K562 (cell line): Measurements from ENCODE around the gene RPL22. TPM values are rescaled to one million over a fixed set of nuclear protein-coding genes. Genes with fewer than 3 reads are reported as not detected.

Experiments
- ATAC-seq: fragments of 200-7000 bp; cut with Tn5 transposase; 3 replicates; pipeline ENCODE4 v1.9.1; 2020; ENCODE audit warnings: moderate library complexity
- BruUV-seq: library from RNA; stranded (reverse); fragments of 400-500 nt; replicated peaks from 2 replicates; lab custom pipeline; 2021; lab: Mats Ljungman, UMichigan
- CTCF ChIA-PET: fragments of 300-600 bp; formaldehyde crosslinking; extraction: SDS; loops from one replicate; lab custom pipeline; 2021; ENCODE audit warnings: low intra/inter-chr PET ratio; lab: Yijun Ruan, JAX
- POLR2A ChIA-PET: fragments of 300-600, 350-650 bp; sonication (Branson Sonifier 250); formaldehyde crosslinking; extraction: SDS; loops from one replicate; lab custom pipeline; 2021; ENCODE audit warnings: antibody characterized with exemption, inconsistent platforms; lab: Yijun Ruan, JAX
- DNase-seq, 4 experiments: peaks; one replicate each; pipeline versions ENCODE4 v3.0.0 to v3.0.0-alpha.2; 2011 to 2018; ENCODE audit warnings: low spot score in 3 of 4, mixed read lengths in 3 of 4; ENCODE audit errors: extremely low read depth in 1 of 4
- FAIRE-seq: peaks from 2 replicates; lab custom pipeline; 2011; peaks lifted over from hg19 to GRCh38; lab: Jason Lieb, UNC
- H2AFZ ChIP-seq: 2 replicates; pipeline ENCODE4 v1.6.0; 2011; ENCODE audit warnings: low read depth, low read length, control low read depth, inconsistent platforms
- H3K27ac ChIP-seq: fragments of 200-600 bp; 3 replicates; pipeline ENCODE4 v1.8.0; 2011; ENCODE audit warnings: low read depth, mild to moderate bottlenecking, control low read depth, inconsistent platforms, low read length, moderate library complexity, mixed read lengths; ENCODE audit errors: extremely low read depth
- H3K27me3 ChIP-seq, 2 experiments: fragments of 300-600 bp in 1 of 2; 2 replicates in 1 of 2; 3 replicates in 1 of 2; pipeline versions ENCODE4 v1.6.0 to v1.8.0; 2011; ENCODE audit warnings: inconsistent platforms in 2 of 2, low read length in 2 of 2, mild to moderate bottlenecking in 1 of 2, mixed read lengths in 1 of 2, moderate library complexity in 1 of 2; ENCODE audit not compliant: control insufficient read depth in 2 of 2, insufficient read depth in 2 of 2
- H3K36me3 ChIP-seq: fragments of 300-600 bp; 3 replicates; pipeline ENCODE4 v1.8.0; 2011; ENCODE audit warnings: mild to moderate bottlenecking, low read length, inconsistent platforms; ENCODE audit not compliant: control insufficient read depth, insufficient read depth
- H3K4me1 ChIP-seq, 2 experiments: fragments of 200-600 bp in 1 of 2; replicated peaks in 1 of 2; 2 replicates in 1 of 2; 3 replicates in 1 of 2; pipeline versions ENCODE4 v1.5.1 to v1.8.0; 2011; ENCODE audit warnings: inconsistent platforms in 2 of 2, low read length in 2 of 2, mild to moderate bottlenecking in 1 of 2, mixed read lengths in 1 of 2, moderate library complexity in 1 of 2; ENCODE audit not compliant: control insufficient read depth in 2 of 2, insufficient read depth in 2 of 2
- H3K4me2 ChIP-seq: 2 replicates; pipeline ENCODE4 v1.6.1; 2011; ENCODE audit warnings: low read length, control low read depth, inconsistent platforms, mixed read lengths; ENCODE audit not compliant: insufficient read depth
- H3K4me3 ChIP-seq: fragments of 200-600 bp; sonication (generic), shearing (Covaris generic); 2 replicates; pipeline ENCODE4 v1.5.1; 2016; ENCODE audit warnings: control low read depth, inconsistent platforms
- H3K79me2 ChIP-seq: fragments of 200-600 bp; 3 replicates; pipeline ENCODE4 v1.8.0; 2011; ENCODE audit warnings: low read length, inconsistent platforms; ENCODE audit not compliant: control insufficient read depth, insufficient read depth
- H3K9ac ChIP-seq, 2 experiments: 2 replicates each; pipeline versions ENCODE4 v1.6.0 to v1.6.1; 2011; ENCODE audit warnings: low read depth in 2 of 2, low read length in 2 of 2, control low read depth in 1 of 2, inconsistent platforms in 1 of 2, mild to moderate bottlenecking in 1 of 2, mixed read lengths in 1 of 2; ENCODE audit not compliant: insufficient read depth in 1 of 2
- H3K9me1 ChIP-seq: one replicate; pipeline ENCODE4 v1.6.0; 2011; ENCODE audit warnings: inconsistent platforms, mild to moderate bottlenecking, low read length, moderate library complexity; ENCODE audit not compliant: control insufficient read depth, insufficient read depth
- H3K9me3 ChIP-seq: replicated peaks from 2 replicates; pipeline ENCODE4 v1.5.1; 2011; ENCODE audit warnings: low read depth, low read length, inconsistent platforms; ENCODE audit not compliant: control insufficient read depth, insufficient read depth
- H4K20me1 ChIP-seq: replicated peaks from 2 replicates; pipeline ENCODE4 v1.6.1; 2011; ENCODE audit warnings: low read length, inconsistent platforms, mixed read lengths; ENCODE audit not compliant: control insufficient read depth, insufficient read depth
- BRD9 ChIP-seq: fragments of 450-650 bp; IDR thresholded peaks from 2 replicates; pipeline ENCODE4 v1.6.1; 2018; ENCODE audit warnings: low read depth; ENCODE audit not compliant: partially characterized antibody
- GTF2A2 ChIP-seq: IDR thresholded peaks from 2 replicates; pipeline ENCODE4 v1.6.1; 2016; ENCODE audit warnings: mild to moderate bottlenecking, missing genetic modification characterization, missing compliant biosample characterization
- HES1 ChIP-seq: fragments of 450-650 bp; IDR thresholded peaks from 2 replicates; pipeline ENCODE4 v1.6.1; 2016; ENCODE audit warnings: low read depth, mild to moderate bottlenecking, moderate library complexity
- HOXB6 ChIP-seq: fragments of 250-450 bp; sonication (Bioruptor Pico); IDR thresholded peaks from 2 replicates; pipeline ENCODE4 v1.5.1; 2022; ENCODE audit warnings: mild to moderate bottlenecking, borderline replicate concordance
- MAFF ChIP-seq: IDR thresholded peaks from 2 replicates; pipeline ENCODE4 v1.6.1; 2012; ENCODE audit warnings: low read length, improper control_type of control experiment
- MXD1 ChIP-seq: fragments of 250-450 bp; sonication (Bioruptor Pico); IDR thresholded peaks from 2 replicates; pipeline ENCODE4 v1.8.0; 2021; ENCODE audit warnings: borderline replicate concordance, mild to moderate bottlenecking, moderate library complexity; ENCODE audit not compliant: poor library complexity, severe bottlenecking
- NFATC3 ChIP-seq: fragments of 450-650 bp; IDR thresholded peaks from 2 replicates; pipeline ENCODE4 v1.6.1; 2017; ENCODE audit warnings: mild to moderate bottlenecking
- PHF20 ChIP-seq: fragments of 450-650 bp; IDR thresholded peaks from 2 replicates; pipeline ENCODE4 v1.6.1; 2018; ENCODE audit not compliant: partially characterized antibody
- POLR2AphosphoS5 ChIP-seq: IDR thresholded peaks from 2 replicates; pipeline ENCODE4 v1.6.1; 2011; ENCODE audit warnings: mild to moderate bottlenecking, low read depth, low read length, moderate library complexity; ENCODE audit not compliant: control insufficient read depth, insufficient read depth
- PREB ChIP-seq: sonication (generic); formaldehyde crosslinking; IDR thresholded peaks from 2 replicates; pipeline ENCODE4 v1.8.1; 2023; ENCODE audit warnings: mild to moderate bottlenecking, missing genetic modification reagents
- RAD51 ChIP-seq: fragments of 450-650 bp; IDR thresholded peaks from 2 replicates; pipeline ENCODE4 v1.7.1; 2016; ENCODE audit warnings: low read depth, mild to moderate bottlenecking, borderline replicate concordance
- RBFOX2 ChIP-seq: fragments of 200-400 bp; formaldehyde crosslinking; IDR thresholded peaks from 2 replicates; pipeline ENCODE4 v1.6.1; 2017; ENCODE audit warnings: low read depth, mild to moderate bottlenecking, low read length, moderate library complexity
- U2AF2 ChIP-seq: fragments of 200-400 bp; formaldehyde crosslinking; optimal IDR thresholded peaks from 2 replicates; pipeline ENCODE3; 2017; ENCODE audit warnings: low read depth, mild to moderate bottlenecking, low read length
- ZBTB43 ChIP-seq: sonication (generic); formaldehyde crosslinking; IDR thresholded peaks from 2 replicates; pipeline ENCODE4 v1.8.0; 2023; ENCODE audit warnings: mild to moderate bottlenecking, missing genetic modification reagents
- ZFPM2 ChIP-seq: fragments of 250-450 bp; sonication (Bioruptor Pico); IDR thresholded peaks from 2 replicates; pipeline ENCODE4 v1.5.1; 2022; ENCODE audit warnings: mild to moderate bottlenecking
- WGBS: fragments of 100-300 bp; shearing (Covaris generic); methylation state at CpG from one replicate; pipeline ENCODE4 v1.1.6; 2016; ENCODE audit warnings: low coverage, mixed read lengths; ENCODE audit not compliant: insufficient coverage; ENCODE audit errors: missing lambda C conversion rate; 5-methylcytosine and 5-hydroxymethylcytosine counted together
- in situ Hi-C: fragments of 300-500 bp; cut with MboI; formaldehyde crosslinking; loops from 4 replicates; pipeline ENCODE4 v1.15.0; 2018; ENCODE audit warnings: inconsistent platforms, mixed read lengths
- intact Hi-C: fragments of 100-400 bp; cut with micrococcal nuclease; formaldehyde crosslinking; loops from 2 replicates; pipeline ENCODE4 v1.14.2; 2022
- polyA plus RNA-seq, 8 experiments: library from polyadenylated mRNA; depleted of rRNA in 4 of 8; stranded (reverse) in 5 of 8; unstranded in 3 of 8; fragments of >200 nt; fragmentation: Nextera tagmentation in 2 of 8; fragmentation: Illumina TruSeq in 1 of 8; extraction: Ambion mirVana in 2 of 8; extraction: Trizol in 1 of 8; gene quantifications; 2 replicates each; pipeline versions ENCODE4 v1.2.1 to v1.2.3, GENCODE V29; 2011 to 2014; ENCODE audit warnings: inconsistent platforms in 1 of 8, missing spikeins in 1 of 8
- total RNA-seq, 7 experiments: library from RNA; depleted of rRNA in 6 of 7; stranded (reverse); fragments of >200 nt in 6 of 7; fragmentation: Illumina TruSeq in 2 of 7; extraction: Trizol in 2 of 7; gene quantifications; 2 replicates each; pipeline versions ENCODE4 v1.2.1 to v1.2.3, GENCODE V29; 2011 to 2021; ENCODE audit warnings: low replicate concordance in 1 of 7
- TF ChIP-seq, protein P1 (sequence below): IDR thresholded peaks from 2 replicates; pipeline ENCODE4 v1.6.1; 2014; ENCODE audit warnings: antibody characterized with exemption

The RPL22 gene
- total and polyA plus RNA-seq, 9 of the 15 experiments (the other 6 are each of a cell fraction or from before 2014, with no cell fraction given) = 467 to 1,165 (median 607) TPM

GRCh38 chr1:6233376-6233775, 34.0 kb upstream of the RPL22 start:
- no TSS peak for BruUV-seq
- H3K9ac ChIP-seq = no peak overlapping the region
- no peak overlapping the region for H3K4me3 ChIP-seq
- FAIRE-seq (no peak), ATAC-seq (no peak), DNase-seq (no peak)
- no peaks in the 10 kb centered on the region for H3K9me3 ChIP-seq
- POLR2A ChIA-PET = interaction anchor here (0.6 to 1.6 kb wide), 7 partner anchors 8 to 270 kb away, joined by 3 to 5 read pairs (median 3); no protein-coding TSS in a partner anchor
- TF ChIP-seq ZBTB43 (CRISPR knock-in tag) (no peak), PREB (CRISPR knock-in tag) (no peak), RAD51 (no peak), ZFPM2 (CRISPR knock-in tag) (no peak), U2AF2 (no peak), HOXB6 (CRISPR knock-in tag) (no peak), NFATC3 (no peak), PHF20 (no peak), RBFOX2 (no peak), MXD1 (CRISPR knock-in tag) (no peak), MAFF (no peak), BRD9 (no peak), POLR2AphosphoS5 (no peak), HES1 (no peak), GTF2A2 (no peak)
- TF ChIP-seq, protein P1, sequence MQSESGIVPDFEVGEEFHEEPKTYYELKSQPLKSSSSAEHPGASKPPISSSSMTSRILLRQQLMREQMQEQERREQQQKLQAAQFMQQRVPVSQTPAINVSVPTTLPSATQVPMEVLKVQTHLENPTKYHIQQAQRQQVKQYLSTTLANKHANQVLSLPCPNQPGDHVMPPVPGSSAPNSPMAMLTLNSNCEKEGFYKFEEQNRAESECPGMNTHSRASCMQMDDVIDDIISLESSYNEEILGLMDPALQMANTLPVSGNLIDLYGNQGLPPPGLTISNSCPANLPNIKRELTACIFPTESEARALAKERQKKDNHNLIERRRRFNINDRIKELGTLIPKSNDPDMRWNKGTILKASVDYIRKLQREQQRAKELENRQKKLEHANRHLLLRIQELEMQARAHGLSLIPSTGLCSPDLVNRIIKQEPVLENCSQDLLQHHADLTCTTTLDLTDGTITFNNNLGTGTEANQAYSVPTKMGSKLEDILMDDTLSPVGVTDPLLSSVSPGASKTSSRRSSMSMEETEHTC = no peak
- no peak overlapping the region for H3K4me2 ChIP-seq
- peaks cover 31% of the 10 kb centered on the region for H3K79me2 ChIP-seq
- H3K27me3 ChIP-seq = no peaks in the 10 kb centered on the region
- no peak overlapping the region for H3K27ac ChIP-seq
- intact Hi-C loops = no loop called here
- no peak overlapping the region for H2AFZ ChIP-seq
- H3K36me3 ChIP-seq = peaks cover 57% of the 10 kb centered on the region
- H3K9me1 ChIP-seq = no peaks in the 10 kb centered on the region
- peaks cover 10 to 28% of the 10 kb centered on the region in 2 experiments; a peak in 4 of 5 replicates for H3K4me1 ChIP-seq
- CTCF ChIA-PET = no interaction called here
- no peaks in the 10 kb centered on the region for H4K20me1 ChIP-seq
- WGBS = 31% methylated on average over 1 of the region's 1 CpG
- in situ Hi-C loops = no loop called here
